ENCODE results near the gene SYTL1.

The SYTL1 gene

DNA sequence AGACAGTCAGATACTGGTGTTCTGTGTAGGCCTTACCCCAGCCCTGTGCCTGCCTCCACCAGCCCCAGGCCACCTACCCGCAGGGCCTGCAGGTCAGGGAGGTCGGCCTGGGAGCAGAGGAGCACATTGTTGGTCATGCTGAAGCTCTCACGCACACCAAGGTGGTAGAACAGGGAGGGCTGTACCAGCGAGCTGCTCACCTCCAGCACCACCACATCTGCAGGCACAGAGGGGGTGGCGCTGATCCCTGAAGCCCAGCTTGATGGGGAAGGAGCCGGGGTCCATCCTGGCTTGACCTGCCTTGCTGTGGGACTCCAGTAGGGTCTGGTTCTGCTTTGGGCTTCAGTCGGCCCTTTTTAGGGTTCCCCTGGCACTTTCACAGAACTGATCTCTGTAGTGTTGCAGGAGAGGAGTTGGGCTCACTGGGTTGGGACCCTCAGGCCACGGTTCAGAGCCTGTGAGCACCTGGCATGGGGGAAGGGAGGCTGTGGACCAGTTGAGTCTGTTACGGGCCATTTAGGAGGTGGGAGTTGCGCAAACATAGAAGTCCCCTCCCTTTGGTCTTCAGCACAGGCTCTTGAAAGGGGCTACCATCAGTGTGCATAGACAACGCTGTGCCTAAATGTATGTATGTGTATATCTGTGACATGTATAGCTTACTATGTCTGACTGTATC lies 23.0 kb downstream of the SYTL1 start:
- TF ChIP-seq, protein P1, sequence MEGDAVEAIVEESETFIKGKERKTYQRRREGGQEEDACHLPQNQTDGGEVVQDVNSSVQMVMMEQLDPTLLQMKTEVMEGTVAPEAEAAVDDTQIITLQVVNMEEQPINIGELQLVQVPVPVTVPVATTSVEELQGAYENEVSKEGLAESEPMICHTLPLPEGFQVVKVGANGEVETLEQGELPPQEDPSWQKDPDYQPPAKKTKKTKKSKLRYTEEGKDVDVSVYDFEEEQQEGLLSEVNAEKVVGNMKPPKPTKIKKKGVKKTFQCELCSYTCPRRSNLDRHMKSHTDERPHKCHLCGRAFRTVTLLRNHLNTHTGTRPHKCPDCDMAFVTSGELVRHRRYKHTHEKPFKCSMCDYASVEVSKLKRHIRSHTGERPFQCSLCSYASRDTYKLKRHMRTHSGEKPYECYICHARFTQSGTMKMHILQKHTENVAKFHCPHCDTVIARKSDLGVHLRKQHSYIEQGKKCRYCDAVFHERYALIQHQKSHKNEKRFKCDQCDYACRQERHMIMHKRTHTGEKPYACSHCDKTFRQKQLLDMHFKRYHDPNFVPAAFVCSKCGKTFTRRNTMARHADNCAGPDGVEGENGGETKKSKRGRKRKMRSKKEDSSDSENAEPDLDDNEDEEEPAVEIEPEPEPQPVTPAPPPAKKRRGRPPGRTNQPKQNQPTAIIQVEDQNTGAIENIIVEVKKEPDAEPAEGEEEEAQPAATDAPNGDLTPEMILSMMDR (IDR thresholded peaks at IDR 0.05; ENCODE audit: borderline replicate concordance, insufficient read depth, low read depth, low read length) = no peak

DNA sequence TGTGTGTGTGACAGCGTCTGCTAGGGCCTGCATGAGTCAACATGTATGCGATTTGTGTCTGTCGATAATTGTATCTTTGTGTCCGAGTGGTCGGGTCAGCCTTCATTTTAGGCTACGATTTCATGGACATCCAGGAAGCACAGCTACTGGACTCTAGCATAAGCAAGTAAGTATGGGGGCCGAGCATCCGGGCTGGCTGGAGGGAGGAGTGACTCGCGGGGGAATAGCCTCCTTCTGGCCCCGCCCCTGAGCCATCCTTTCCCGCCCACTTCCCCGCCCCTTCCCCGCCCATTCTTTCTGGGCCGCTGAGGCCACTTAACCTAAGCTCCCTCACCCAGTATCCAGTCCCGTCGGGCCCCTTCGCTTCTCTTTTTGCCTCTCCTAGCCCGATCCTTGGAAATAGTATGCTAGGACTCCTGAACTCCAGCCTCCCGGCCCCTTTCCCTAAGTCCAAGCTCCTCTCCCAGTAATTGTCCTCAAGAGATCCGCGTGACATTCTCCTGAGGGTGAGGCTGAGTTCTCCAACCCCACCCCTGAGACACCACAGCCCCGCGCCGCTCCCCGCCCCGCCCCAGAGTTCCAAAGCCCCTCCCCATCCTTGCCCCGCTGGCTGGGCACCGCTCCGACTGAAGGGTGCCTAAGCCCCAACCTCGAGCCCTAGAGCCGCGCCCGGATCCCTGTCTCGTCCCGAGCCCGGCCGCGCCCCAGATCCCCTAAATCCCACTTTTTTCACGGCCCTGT lies 23.7 kb downstream of the SYTL1 start:
- TF ChIP-seq, protein P1 (IDR thresholded peaks at IDR 0.05; ENCODE audit: borderline replicate concordance, insufficient read depth, low read depth, low read length) = no peak
- H3K4me3 ChIP-seq (ENCODE audit: low read depth, low read length) = peak overlapping the region; percentile 33

More for the DNA sequence above, 23.0 kb downstream of the SYTL1 start:
- no peak overlapping the region for H3K4me3 ChIP-seq (ENCODE audit: low read depth, low read length)

DNA sequence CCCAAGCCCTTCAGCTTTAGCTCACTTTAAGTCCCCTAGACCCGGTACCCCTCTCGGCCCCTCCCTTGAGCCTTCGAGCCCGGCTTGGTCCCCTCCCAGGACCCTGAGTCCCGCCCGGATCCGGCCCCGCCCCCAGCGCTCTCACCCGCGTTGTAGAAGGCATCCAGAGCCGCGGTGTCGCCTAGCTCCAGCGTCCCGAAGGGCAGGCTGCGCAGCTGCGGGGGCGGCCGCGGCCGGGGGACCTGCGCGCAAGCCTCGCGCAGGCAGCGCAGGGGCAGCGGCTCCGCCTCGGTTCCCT lies 24.2 kb downstream of the SYTL1 start:
- TF ChIP-seq, protein P1 (IDR thresholded peaks at IDR 0.05; ENCODE audit: borderline replicate concordance, insufficient read depth, low read depth, low read length) = no peak
- peak overlapping the region; percentile 33 for H3K4me3 ChIP-seq (ENCODE audit: low read depth, low read length)

DNA sequence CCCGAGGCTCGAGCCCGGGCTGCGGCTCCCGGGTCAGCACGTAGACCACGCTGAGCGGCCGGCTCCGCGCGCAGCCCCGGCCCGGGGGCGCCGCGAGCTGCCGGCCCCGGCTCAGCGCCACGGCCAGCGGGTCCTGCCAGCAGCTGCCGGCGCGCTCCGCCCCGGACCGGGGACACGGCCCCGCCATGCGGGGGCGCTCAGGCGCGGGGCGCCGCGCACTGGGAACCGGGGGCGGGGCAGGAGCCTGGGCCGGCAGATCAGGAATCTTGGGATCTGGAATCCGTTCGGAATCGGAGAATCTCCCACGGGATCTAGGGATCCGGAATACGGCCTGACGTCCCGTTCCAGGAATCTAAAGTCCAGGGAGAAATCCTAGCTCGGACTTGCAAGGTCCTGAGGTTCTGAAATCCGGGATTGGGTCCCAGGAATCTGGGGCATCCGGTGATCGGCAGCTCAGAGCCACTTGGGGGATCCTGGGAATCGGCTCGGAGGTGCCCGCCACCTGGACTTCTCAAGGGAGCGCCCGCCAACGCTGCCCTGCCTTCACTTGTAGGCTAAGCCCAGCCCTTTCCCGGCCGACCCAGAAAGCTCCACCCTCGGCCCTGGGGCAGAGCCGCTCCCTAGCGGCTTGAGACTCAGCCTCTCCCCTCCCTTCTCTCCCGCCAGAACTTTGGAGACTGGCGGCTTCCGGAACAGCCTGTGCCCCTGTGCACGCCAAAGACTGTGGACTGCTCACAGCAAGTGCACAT lies 24.8 kb downstream of the SYTL1 start, which contains the start of gene MAP3K6:
Gene MAP3K6 (minus strand): TSS at position 551 of the 749 bp plus-strand sequence. CDS start 364 bp downstream, at position 187.
- TF ChIP-seq, protein P1 (IDR thresholded peaks at IDR 0.05; ENCODE audit: borderline replicate concordance, insufficient read depth, low read depth, low read length) = peak; percentile 63; the same call in 1 of the 2 replicates

DNA sequence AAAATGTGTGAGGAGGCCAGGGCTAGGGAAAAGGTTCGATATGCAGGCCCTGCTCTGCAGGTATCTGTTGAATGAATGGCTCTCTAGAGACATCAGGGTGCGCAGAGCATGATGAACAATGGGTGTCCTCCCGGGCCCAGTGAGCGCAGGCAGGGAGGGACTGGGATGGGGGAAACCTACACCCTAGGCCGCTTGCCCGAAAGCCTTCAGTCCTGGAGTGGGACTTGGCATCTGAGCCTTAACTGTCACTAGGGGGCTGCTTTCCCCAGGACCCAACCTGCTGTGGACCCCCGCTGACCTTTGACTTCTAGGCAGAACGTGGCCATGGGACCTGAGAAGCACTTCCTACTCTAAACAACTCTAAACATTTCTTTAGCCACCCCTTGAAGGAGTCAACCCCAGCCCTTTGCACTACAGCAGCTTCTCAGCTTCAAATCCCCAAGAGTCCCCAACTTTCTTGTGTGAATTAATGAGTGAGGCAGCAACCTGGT lies 25.4 kb downstream of the SYTL1 start:
- TF ChIP-seq, protein P1 (IDR thresholded peaks at IDR 0.05; ENCODE audit: borderline replicate concordance, insufficient read depth, low read depth, low read length) = no peak
- no peak overlapping the region for H3K4me3 ChIP-seq (ENCODE audit: low read depth, low read length)

More for the DNA sequence above, 24.8 kb downstream of the SYTL1 start, which contains the start of gene MAP3K6:
- H3K4me3 ChIP-seq (ENCODE audit: low read depth, low read length) = peak within 1 kb of the TSS; percentile 36

DNA sequence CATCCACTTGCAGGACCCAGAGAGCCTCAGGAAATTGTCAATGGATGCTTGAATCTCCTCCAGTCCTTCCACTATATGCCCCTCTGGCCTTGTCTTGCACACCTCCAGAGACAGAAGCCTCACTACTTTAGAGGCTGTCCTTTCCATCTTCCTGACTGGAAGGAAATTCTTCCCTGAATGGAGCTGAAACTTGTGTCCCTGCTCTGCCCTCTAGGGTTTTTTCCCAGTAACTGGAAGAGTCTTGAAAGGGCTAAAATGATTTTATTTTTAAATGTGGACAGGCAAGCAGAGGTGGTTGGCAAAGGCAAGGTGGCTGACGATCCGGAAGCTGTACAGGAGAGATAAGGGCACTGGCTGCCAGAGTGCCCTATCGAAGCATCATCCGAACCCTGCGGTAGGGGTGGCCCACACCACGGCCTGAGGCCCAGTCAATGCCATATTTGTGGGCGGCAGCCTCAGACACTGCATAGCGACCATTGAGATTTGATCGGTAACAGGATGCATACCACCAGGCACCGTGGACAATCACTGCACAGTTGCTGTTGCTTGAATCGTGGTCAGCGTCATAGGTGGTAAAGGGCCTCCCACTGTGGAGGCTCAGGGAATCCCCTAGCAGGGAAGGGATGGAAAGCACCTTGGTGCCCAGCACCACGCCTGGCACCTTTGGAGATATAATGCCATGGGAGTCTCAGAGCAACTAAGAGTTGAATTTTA lies 27.2 kb downstream of the SYTL1 start:
- no peak overlapping the region for H3K4me3 ChIP-seq (ENCODE audit: low read depth, low read length)
- TF ChIP-seq, protein P1 (IDR thresholded peaks at IDR 0.05; ENCODE audit: borderline replicate concordance, insufficient read depth, low read depth, low read length) = no peak
